Peyer's patch (tissue), 4 donors: ENCODE results near the gene SIN3B.

Experiments
- CTCF ChIP-seq, 6 experiments: fragments of 450-650 bp in 4 of 6; fragments of 200-600 bp in 2 of 6; sonication (generic) in 1 of 6; IDR thresholded peaks; one replicate each; pipeline ENCODE4 v1.5.1; 2017 to 2019; ENCODE audit warnings: antibody characterized with exemption in 6 of 6, mild to moderate bottlenecking in 3 of 6, moderate library complexity in 1 of 6
- POLR2A ChIP-seq, 2 donors: fragments of 450-650 bp; IDR thresholded peaks; one replicate each; pipeline ENCODE4 v1.5.1; 2017; ENCODE audit warnings: antibody characterized with exemption in 2 of 2, mild to moderate bottlenecking in 2 of 2, moderate library complexity in 2 of 2

- TF ChIP-seq CTCF (IDR thresholded peaks at IDR 0.05) (no peak), POLR2A (IDR thresholded peaks at IDR 0.05) (no peak)
Observed at GRCh38 chr19:16912780-16913179, 83.6 kb downstream of the SIN3B start.
